Spinal cord (tissue), 10 donors: ENCODE results near the gene STARD5. TPM values are rescaled to one million over a fixed set of nuclear protein-coding genes. Genes with fewer than 3 reads are reported as not detected.

Experiments
- DNase-seq, 6 donors: peaks; one replicate each; pipeline versions ENCODE4 v3.0.0 to v3.0.0-alpha.2; 2013 to 2015; ENCODE audit warnings: low spot score in 6 of 6, low read depth in 4 of 6
- H3K27ac ChIP-seq: one replicate; pipeline ENCODE4 v1.5.1; 2013; ENCODE audit warnings: low read depth, low read length, control low read depth
- H3K27me3 ChIP-seq: one replicate; pipeline ENCODE4 v1.6.1; 2013; ENCODE audit warnings: low read length; ENCODE audit not compliant: control insufficient read depth, insufficient read depth
- H3K36me3 ChIP-seq: one replicate; pipeline ENCODE4 v1.6.1; 2013; ENCODE audit warnings: low read length; ENCODE audit not compliant: control insufficient read depth, insufficient read depth
- H3K4me1 ChIP-seq: one replicate; pipeline ENCODE4 v1.6.1; 2013; ENCODE audit warnings: low read length; ENCODE audit not compliant: control insufficient read depth, insufficient read depth
- H3K4me3 ChIP-seq: one replicate; pipeline ENCODE4 v1.5.1; 2013; ENCODE audit warnings: low read depth, low read length, control low read depth
- H3K9me3 ChIP-seq: one replicate; pipeline ENCODE4 v1.6.1; 2013; ENCODE audit warnings: low read length; ENCODE audit not compliant: control insufficient read depth, insufficient read depth
- WGBS: methylation state at CpG from one replicate; pipeline ENCODE4 v1.1.5; 2013; ENCODE audit warnings: missing lambda C conversion rate; ENCODE audit not compliant: insufficient coverage; 5-methylcytosine and 5-hydroxymethylcytosine counted together
- polyA plus RNA-seq, 2 donors: library from polyadenylated mRNA; unstranded; fragments of 120-200 nt; gene quantifications; one replicate each; pipeline ENCODE4 v1.2.1, GENCODE V29; 2013; ENCODE audit not compliant: insufficient read length in 2 of 2
- total RNA-seq, 2 donors: library from RNA; depleted of rRNA in 1 of 2; stranded (reverse); fragments of 120-200 nt in 1 of 2; fragments of >200 nt in 1 of 2; gene quantifications; one replicate each; pipeline versions ENCODE4 v1.2.3 to v1.2.4, GENCODE V29; 2013 to 2014
- donor health status: healthy.

The STARD5 gene
- total and polyA plus RNA-seq, 4 donors = 2.7 to 4.5 (median 3.8) TPM

GRCh38 chr15:81273855-81274254, 50.1 kb downstream of the STARD5 start:
- no peaks in the 10 kb centered on the region for H3K27me3 ChIP-seq
- H3K27ac ChIP-seq = no peak overlapping the region
- H3K36me3 ChIP-seq = no peaks in the 10 kb centered on the region
- H3K4me1 ChIP-seq = peaks cover 3% of the 10 kb centered on the region
- DNase-seq = no peak
- WGBS = 100% methylated on average over 1 of the region's 2 CpGs
- H3K4me3 ChIP-seq = no peak overlapping the region
- H3K9me3 ChIP-seq = peaks cover 6% of the 10 kb centered on the region

- Histone ChIP-seq H3K9me3 (peaks cover 6% of the 10 kb centered on the region), H3K27me3 (no peaks in the 10 kb centered on the region)
- 98% methylated on average over 5 of the region's 5 CpGs for WGBS
These were observed 50.7 kb downstream of the STARD5 start for GRCh38 chr15:81273200-81273599.

GRCh38 chr15:81271761-81272644, 51.9 kb downstream of the STARD5 start:
- 92% methylated on average over 11 of the region's 12 CpGs for WGBS
- H3K27me3 ChIP-seq = no peaks in the 10 kb centered on the region
- no peak overlapping the region for H3K4me3 ChIP-seq
- H3K27ac ChIP-seq = no peak overlapping the region
- no peaks in the 10 kb centered on the region for H3K36me3 ChIP-seq
- peaks cover 3% of the 10 kb centered on the region for H3K4me1 ChIP-seq
- no peak for DNase-seq
- H3K9me3 ChIP-seq = peaks cover 4% of the 10 kb centered on the region

More at GRCh38 chr15:81273200-81273599, 50.7 kb downstream of the STARD5 start:
- no peak overlapping the region for H3K27ac ChIP-seq
- no peaks in the 10 kb centered on the region for H3K36me3 ChIP-seq
- H3K4me1 ChIP-seq = peaks cover 3% of the 10 kb centered on the region
- DNase-seq = no peak
- H3K4me3 ChIP-seq = no peak overlapping the region

- no peaks in the 10 kb centered on the region for H3K36me3 ChIP-seq
- H3K27me3 ChIP-seq = no peaks in the 10 kb centered on the region
- WGBS = 82% methylated on average over 5 of the region's 11 CpGs
- peaks cover 8% of the 10 kb centered on the region for H3K4me1 ChIP-seq
- H3K9me3 ChIP-seq = no peaks in the 10 kb centered on the region
- H3K4me3 ChIP-seq = no peak overlapping the region
- no peak for DNase-seq
- no peak overlapping the region for H3K27ac ChIP-seq
These were observed 53.0 kb downstream of the STARD5 start for GRCh38 chr15:81270781-81271491.

GRCh38 chr15:81270188-81270587, 53.8 kb downstream of the STARD5 start:
- peaks cover 15% of the 10 kb centered on the region for H3K4me1 ChIP-seq
- H3K9me3 ChIP-seq = no peaks in the 10 kb centered on the region
- DNase-seq = no peak
- H3K27ac ChIP-seq = no peak overlapping the region
- H3K36me3 ChIP-seq = no peaks in the 10 kb centered on the region
- no peak overlapping the region for H3K4me3 ChIP-seq
- WGBS = 100% methylated on average over 2 of the region's 3 CpGs
- H3K27me3 ChIP-seq = no peaks in the 10 kb centered on the region

GRCh38 chr15:81268881-81269601, 54.9 kb downstream of the STARD5 start:
- DNase-seq = no peak
- H3K4me1 ChIP-seq = peaks cover 11% of the 10 kb centered on the region
- no peaks in the 10 kb centered on the region for H3K27me3 ChIP-seq
- H3K4me3 ChIP-seq = no peak overlapping the region
- no peaks in the 10 kb centered on the region for H3K36me3 ChIP-seq
- no peaks in the 10 kb centered on the region for H3K9me3 ChIP-seq
- WGBS = 90% methylated on average over 10 of the region's 10 CpGs
- no peak overlapping the region for H3K27ac ChIP-seq

GRCh38 chr15:81268340-81268739, 55.6 kb downstream of the STARD5 start:
- Histone ChIP-seq H3K9me3 (no peaks in the 10 kb centered on the region), H3K4me3 (no peak overlapping the region), H3K27me3 (no peaks in the 10 kb centered on the region), H3K36me3 (no peaks in the 10 kb centered on the region), H3K27ac (no peak overlapping the region), H3K4me1 (peaks cover 11% of the 10 kb centered on the region)
- DNase-seq = no peak
- 89% methylated on average over 4 of the region's 5 CpGs for WGBS

GRCh38 chr15:81265944-81266775, 57.8 kb downstream of the STARD5 start:
- Histone ChIP-seq H3K4me1 (peaks cover 11% of the 10 kb centered on the region), H3K9me3 (no peaks in the 10 kb centered on the region), H3K4me3 (no peak overlapping the region), H3K27ac (no peak overlapping the region), H3K36me3 (no peaks in the 10 kb centered on the region), H3K27me3 (no peaks in the 10 kb centered on the region)
- WGBS = under 1% methylated on average over 8 of the region's 14 CpGs
- peak; percentile 40 to 91 (median 56) for DNase-seq
